Hematopoietic multipotent progenitor cell treated with erythropoietin and hydrocortisone succinate and interleukin-3 and kit ligand, for 17 days (in vitro differentiated cells): Measurements from ENCODE around the gene EPB41L4B.
"Not testable (repeated sequence)": the region's sequence is repeated elsewhere in the genome, so short reads cannot be mapped to it uniquely, and the experiment has no call there.

Experiments
- DNase-seq: peaks from one replicate; pipeline ENCODE4 v3.0.0-alpha.2; 2015; ENCODE audit warnings: low spot score

EPB41L4B gene

GRCh38 chr9:109320742-109321448 lies at the start of gene EPB41L4B:
Gene EPB41L4B, minus strand, starts transcription at chr9:109321059. Its CDS starts 613 bp downstream, at chr9:109320446.
- peak; percentile 72 for DNase-seq

DNA sequence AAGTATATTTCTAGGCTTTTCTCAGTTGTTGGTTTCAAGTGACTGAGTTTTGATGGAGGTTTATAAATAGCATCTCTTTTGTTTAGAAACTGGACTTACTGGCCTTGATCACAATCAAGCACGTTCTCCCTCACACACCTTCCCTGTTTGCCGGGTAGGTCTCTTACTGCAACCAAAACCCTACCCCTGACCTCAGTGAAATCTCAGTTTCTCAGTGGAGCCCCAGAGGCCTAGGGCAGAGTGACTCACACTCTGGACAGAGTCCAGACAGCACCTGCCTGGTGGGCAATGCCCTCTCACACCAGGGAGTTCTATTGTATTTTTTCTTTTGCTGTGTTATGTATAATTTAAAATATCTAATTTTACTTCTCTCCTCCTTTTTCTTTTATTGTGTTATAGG lies 48.4 kb upstream of the EPB41L4B start:
- DNase-seq, result no peak

DNA sequence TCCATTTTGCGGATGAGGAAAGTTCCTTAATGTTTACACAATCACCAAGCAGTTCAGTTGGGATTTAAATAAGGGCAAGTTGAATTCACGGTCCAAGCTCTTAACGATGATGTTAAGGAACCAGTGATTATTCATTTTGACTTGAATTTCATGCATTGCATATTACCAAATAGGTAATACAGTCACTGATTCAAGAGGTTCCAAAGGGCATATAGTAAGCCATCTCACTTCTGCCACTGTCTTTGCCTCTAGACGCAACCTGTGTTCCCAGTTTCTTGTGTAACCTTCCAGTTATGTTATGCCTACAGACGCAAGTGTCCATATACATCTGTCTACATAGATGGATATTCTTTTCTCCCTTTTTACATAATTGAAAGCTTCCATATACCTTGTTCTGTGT lies 39.9 kb upstream of the EPB41L4B start:
- DNase-seq, result no peak

- not testable (repeated sequence) for DNase-seq
Measured at GRCh38 chr9:109358968-109359603, 38.2 kb upstream of the EPB41L4B start.

DNA sequence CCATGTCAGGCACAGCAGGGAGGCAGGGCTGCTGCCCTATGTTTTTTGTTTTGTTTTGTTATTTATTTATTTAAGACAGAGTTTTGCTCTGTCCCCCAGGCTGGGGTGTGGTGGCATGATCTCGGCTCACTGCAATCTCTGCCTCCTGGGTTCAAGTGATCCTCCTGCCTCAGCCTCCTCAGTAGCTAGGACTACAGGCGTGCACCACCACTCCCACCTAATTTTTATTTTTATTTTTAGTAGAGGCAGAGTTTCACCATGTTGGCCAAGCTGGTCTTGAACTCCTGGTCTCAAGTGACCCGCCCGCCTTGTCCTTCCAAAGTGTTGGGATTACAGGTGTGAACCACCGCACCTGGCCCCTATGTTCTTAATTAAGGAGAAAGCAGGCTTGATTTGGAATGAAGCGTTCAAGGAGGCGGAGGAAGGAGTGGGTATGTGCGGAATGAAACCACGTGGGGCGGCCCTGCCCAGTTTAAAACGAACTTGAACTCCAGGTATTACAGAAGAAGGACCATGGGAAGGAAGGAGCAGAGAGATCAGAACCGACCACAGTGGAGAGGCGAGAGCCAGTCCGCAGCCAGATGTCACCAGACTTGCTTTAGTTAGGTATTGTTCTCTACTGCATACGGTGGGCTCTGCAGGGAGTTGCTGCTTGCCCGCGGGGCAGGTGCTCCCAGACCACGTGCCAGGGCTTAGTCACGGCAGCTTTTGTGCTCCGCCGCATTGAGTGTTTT lies 34.9 kb upstream of the EPB41L4B start:
- DNase-seq, result no peak

DNA sequence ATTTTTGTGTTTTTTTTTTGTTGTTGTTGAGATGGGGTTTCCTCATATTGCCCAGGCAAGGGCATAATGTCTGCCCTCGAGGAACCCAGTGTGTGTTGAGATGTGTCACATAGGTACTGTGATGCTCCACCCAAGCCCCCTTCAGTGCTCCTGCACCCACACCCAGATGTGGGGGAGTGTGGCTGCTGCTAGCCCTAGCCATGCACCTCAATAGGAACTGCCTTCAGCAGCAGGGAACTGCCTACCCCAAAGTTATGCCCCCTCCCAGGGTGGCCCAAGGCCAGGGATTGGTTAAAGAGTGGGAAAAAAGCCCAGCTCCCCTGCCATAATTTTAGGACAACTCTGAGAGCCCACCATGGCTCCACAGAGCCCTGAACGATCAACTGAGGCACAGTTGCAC lies 33.3 kb upstream of the EPB41L4B start:
- DNase-seq, result no peak

DNA sequence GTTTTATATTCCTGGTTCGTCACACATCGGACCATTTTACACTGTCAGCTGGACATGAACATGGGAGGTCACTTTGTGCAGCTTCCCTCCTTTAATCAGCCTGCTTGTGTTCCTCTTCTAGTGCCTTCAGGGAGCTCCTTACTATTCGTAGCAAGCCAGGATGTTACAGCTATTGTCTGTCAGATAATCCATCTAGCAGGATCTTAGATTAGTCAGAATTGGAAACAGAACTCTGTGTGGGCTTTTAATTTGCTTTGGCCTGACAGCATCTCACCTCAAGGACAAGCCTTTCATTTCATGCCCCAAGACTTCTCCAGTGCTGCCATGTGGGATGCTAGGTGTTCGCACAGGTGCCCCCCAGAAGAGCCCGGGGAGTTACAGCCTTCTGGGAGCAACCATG lies 30.2 kb upstream of the EPB41L4B start:
- DNase-seq, result no peak

- no peak for DNase-seq
Measured at GRCh38 chr9:109349421-109349846, 28.6 kb upstream of the EPB41L4B start.

GRCh38 chr9:109346904-109347303 lies 26.0 kb upstream of the EPB41L4B start:
- DNase-seq, result no peak

GRCh38 chr9:109344866-109345265 lies 24.0 kb upstream of the EPB41L4B start:
- DNase-seq, result no peak

GRCh38 chr9:109342878-109343277 lies 22.0 kb upstream of the EPB41L4B start:
- DNase-seq, result no peak

DNA sequence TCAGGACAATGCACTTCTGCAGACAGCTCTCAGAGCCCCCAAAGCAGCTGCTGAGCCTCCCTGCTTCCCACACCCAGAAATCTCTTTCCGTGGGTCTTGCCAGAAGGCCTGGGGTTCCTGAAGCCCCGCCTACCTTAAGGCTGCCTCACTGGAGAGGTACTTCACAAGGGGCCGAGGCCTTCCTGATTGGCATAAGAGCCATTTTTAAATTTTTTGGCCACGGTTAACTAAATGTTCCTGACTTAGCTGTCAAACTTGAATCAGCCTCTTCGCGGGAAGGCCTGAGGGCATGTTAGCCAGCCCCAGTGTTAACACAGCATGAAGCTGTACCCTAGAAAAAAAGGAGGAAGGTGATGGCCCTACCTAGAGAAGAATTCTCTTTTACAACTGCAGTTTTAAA lies 20.7 kb upstream of the EPB41L4B start:
- DNase-seq, result no peak

DNA sequence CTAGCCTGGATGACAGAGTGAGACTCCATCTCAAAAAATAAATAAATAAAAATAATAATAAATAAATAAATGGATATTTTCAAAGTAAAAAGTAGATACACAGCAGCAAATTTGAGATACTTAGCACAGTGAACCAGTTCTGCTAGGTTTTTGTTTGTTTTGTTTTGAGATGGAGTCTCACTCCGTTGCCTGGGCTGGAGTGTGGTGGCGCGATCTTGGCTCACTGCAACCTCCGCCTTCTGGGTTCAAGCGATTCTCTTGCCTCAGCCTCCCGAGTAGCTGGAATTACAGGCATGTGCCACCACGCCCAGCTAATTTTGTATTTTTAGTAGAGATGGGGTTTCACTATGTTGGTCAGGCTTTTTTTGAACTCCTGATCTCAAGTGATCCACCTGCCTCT lies 20.1 kb upstream of the EPB41L4B start:
- DNase-seq, result not testable (repeated sequence)

DNA sequence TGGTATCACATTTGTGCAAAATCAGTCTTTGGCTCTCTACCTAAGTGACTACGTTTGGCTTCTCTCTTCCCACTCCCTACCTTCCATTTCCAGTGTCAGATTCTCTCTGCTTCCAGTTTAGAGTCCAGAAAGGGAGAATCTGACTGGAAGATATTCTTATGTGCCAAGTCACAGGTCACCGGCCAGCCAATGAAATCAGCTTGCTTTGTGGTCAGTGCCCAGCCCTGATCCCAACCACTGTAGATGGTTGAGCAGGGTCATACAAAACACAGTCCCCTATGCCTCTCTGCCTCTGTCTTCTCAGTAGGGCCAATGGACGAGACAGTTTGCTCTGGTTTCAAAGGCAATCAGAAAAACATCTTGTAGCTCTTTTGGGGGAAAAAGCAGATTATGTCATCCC lies 15.6 kb upstream of the EPB41L4B start:
- DNase-seq, result no peak

DNA sequence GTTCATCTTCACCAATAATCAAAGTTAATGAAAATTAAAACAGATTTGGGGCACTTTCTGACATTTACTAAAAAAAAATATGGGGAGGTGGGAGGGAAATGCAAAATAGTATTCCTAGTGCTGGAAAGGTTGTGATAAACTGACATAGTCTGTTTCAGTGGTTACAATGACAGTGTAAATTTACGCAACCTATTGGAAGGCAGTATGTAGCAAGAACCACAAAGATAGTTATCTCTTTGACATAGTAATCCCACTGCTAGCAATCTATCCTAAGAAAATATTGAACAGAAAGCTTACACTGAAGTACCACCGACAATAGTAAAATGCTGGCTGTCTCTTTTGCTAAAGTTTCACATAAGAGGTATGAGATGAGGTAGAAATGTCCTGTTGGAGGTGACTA lies 15.1 kb upstream of the EPB41L4B start:
- DNase-seq, result no peak

GRCh38 chr9:109335121-109335520 lies 14.3 kb upstream of the EPB41L4B start:
- DNase-seq, result no peak

DNA sequence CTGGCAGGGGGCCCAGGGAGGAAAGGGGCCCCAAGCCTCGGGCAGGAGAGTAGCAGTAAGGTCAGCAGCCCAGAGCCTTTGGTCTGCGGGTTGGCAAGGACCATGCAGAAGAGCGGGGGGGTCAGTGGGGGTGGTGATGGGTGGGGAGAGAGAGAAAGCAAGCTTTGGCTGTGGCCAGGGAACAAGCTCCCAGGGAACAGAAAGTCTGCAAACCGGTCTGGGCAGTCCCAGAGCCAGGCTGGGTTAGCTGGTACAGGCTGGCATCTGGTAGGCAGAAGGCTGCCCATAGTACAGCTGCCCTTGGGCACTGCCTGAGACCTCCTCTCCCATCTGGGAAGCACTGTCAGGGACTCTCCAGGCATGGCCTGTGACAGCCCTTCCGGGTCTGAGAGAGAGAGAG lies 10.5 kb upstream of the EPB41L4B start:
- DNase-seq, result no peak

DNA sequence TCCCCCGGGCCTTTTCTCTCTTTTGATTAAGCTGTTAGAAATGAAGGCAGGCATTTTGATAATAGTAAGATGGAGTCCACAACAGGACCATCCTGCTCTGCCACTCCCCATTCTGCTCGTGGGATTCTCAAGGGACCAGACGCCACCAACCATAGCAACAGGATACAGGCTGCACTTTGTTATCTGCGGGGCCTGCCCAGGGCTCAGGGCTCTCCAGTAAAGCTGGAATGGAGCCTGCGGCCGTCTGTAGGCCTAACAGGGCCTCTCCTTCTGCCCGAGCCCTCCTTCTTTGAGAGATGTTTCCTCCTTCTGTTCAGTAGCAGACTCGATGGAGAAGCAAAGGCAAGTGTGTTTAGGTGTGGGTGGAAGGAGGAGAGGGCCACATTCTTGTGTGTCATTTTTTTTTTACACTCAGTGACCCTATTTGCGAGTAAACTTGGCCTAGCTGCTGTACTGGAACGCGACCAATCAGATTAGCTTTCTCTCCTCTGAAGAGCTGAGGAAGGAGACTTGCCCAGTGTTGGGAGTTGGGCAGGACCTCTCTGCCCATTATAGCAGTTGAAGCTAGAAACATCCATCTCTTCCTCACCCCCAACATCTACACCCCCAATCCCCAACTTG lies 8.9 kb upstream of the EPB41L4B start:
- no peak for DNase-seq

DNA sequence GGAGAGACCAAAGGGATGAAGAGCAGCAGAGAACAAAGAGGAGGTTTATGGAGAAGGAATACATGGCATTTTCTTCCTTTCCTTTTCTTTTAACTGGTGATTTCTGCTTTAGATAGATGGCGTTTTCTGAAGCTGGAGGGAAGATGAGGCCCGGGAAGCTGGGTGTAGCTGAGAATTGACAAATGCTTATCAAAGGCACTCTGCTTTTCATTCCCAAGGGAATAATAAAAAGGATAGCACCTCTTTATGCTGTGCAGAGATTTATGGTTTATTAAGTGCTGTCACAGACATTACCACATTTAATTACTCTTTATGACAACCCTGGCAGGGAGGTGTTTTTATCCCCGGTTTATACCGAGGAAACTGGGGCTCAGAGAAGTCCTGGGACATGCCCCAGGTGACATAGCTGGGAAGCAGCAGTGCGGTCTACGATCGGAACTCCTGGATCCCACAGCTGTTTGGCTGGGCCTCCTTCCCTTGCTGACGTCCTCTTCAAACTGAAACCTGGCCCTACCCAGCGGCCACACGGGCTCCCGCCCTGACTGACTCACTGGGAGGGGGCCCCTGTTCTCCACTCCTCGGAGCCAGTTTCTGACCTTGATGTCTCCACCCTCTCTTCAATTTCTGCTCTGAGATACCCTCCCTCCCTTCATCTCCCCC lies 8.2 kb upstream of the EPB41L4B start:
- DNase-seq, result no peak

DNA sequence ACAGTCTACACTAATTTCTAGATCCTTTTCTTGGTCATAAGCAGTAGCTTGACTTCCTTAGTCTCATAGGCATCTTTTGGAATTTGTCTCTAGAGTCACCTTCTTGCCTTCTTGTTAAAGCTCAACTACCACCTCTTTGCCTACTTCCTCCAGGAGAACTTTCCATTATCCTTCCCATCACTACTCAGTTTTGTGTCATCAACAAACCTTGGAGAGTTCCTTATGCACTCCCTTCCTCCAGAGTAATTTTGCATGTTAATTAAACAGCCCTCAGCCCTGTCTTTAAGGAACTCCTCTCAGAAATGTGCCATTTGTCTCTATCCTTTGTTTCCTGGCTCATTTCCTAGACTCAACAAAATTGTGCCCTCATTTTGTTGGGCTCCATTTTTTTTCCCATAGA lies 4.2 kb upstream of the EPB41L4B start:
- DNase-seq, result no peak

DNA sequence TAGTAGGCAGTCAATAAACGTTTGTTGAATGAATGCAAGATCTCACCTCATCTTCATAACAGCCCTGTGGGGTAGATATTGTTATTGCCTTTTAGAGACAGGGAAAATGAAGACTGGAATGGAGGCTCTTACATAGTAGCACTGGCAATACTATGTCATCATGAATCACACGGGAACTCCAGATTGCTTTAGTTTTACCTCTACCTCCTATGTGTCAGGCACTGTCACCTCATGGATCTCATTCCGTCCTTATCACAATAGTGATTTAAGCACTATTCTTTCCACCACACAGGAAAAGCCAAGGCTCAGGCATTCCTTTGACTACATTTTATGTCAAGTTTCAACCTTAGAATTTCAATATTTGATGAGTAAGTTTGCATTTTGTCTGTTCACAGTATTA lies 2.9 kb upstream of the EPB41L4B start:
- DNase-seq, result no peak

DNA sequence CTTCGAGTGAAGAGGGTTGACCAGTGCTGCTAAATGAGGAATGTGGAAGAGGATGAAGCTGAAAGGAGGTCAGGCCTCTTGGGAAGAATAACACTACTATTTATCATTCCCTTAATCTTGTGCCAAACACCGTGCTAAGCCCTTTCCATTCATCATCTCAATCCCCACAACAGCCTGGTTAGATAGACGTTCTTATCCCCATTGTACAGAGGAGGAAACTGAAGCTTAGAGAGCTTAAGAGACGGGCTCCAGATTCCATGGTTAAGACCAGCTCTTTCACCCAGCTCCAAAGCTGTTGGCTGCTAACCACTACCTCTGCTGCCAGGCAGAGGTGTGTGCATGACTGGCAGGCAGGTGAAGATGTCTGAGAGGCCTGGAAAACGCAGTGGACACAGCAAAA lies 868 bp upstream of the EPB41L4B start:
- DNase-seq, result no peak
